Left forelimb (tissue), 1 donor: ENCODE measurements around the gene CIAO2A.
A peak's percentile ranks its signal among the peaks of the same experiment; 100 is the strongest.
"Not testable (repeated sequence)": the region's sequence is repeated elsewhere in the genome, so short reads cannot be mapped to it uniquely, and the experiment has no call there.

Experiments used
- DNase-seq: peaks from one replicate; pipeline ENCODE4 v3.0.0-alpha.2; 2018; ENCODE audit warnings: low spot score

Gene CIAO2A

DNA sequence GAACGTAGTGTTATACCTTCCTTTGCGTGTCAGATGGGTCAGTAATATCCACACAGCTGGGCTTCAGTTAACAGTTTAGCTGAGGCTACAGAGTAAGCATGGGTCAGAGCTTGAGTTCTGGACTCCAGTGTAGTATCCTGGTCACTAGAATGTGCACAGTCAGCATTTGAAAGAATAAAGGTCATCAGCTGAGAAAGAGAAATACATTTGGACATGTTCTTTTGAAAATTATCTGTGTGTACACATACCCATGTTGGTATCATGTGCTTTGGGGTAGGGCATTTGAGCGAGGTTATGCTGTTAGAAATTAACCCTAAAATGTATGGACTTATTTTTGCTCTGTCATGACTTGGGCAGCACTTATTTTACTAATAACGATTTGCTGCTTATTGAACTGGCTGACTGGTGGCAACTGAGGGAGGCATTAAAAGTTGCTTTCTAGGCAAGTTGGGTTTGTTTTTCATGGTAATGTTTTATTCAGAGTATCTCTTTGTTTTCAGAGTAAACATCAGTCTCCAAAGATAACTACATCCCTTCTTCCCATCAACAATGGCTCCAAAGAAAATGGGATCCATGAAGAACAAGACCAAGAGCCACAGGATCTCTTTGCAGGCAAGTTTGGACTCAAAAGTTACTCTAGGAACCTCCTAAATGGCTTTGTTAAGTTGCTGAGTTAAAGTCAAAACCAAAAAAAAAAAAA is 18.6 kb upstream of the CIAO2A start:
- no peak for DNase-seq

DNA sequence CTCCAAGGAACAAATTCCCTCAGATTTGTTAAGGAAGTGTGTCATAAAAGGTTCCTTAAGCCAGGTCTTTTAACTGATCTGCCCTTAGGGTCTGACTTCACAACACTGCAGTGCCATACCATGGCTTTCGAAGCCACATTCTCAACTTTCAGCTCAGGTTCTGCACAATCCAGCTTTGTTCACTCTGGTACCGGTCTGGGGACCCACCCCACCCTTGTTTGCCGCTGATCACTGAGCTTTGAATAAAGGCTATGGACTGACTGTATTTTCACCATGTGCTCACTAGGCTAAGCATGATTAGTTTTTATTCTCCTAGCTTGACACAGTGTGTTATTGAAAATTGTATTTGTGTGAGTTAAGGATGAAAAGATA is 18.0 kb upstream of the CIAO2A start:
- no peak for DNase-seq

DNA sequence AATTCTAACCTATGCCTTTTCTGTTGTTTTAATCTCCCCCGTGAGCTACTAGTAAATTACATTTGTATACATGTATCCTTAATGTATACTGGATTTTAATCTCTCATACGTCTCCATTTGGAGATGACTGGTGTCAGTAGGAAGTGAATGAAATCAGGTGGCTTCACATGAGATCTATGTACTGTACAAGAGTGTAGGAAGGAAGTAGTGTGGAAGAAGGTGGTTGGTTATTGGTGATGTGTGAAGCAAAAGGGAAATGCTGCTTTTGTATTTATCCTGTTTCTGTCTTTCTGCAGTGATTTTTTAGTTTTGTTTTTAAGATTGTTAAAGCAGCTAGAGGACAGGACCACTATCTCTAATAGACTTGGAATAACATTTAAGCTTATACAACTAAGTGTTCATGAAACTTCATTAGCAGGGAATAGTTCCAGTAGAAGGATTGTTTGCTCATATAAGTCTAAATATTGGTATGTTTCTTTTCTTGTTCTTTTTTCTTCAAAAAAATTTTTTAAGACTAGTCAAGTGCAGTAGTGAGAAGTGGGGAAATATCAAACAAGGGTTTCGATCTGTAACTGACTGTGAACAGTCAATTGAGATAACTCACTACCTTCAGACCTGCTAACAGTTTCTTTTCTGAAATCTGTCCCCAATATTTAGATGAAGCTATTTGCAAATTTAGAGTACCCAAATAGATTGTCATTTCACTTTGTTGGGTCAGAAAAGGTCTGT is 17.5 kb upstream of the CIAO2A start:
- no peak for DNase-seq

DNA sequence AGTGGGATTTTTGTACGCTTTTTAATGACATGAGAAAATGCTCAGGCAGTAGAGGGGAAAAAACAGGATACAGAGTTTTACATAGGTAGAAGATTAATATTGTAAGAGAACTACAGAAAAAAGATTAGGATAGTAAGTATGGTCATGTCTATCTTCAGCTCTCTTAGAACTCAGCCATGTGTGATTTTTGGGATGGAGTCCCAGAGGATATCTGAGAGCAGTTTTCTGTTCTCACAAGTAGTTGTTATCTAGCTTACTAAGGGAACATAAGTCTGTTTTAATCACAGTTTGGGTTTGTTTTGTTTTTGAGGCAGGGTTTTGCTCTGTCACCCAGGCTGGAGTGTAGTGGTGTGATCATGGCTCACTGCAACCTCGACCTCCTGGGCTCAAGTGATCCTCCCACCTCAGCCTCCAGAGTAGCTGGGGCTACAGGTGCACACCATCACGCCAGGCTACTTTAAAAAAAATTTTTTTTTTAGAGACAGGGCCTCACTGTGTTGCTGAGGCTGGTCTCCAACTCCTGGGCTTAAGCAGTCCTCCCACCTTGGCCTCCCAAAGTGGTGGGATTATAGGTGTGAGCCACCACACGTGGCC is 16.6 kb upstream of the CIAO2A start:
- DNase-seq = not testable (repeated sequence)

DNA sequence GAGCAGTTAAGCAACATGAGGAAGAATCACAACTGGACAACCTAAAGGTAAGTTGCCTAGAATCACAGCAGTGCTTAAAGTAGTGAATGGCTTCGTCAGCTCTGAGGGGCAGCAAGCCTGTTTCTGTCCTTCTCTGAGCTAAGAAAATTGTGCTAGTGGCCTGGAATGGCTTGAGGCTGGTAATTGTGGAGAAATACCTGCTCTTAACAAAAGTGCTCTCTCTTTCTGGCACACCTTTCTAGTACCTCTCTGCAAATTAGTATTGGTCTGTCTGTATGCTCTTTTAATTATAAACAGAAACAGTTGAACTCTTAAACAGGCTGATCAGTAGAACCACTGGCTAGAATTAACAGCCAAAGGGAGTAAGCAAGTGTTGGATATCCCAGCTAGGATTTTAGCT is 13.7 kb upstream of the CIAO2A start:
- DNase-seq = no peak

DNA sequence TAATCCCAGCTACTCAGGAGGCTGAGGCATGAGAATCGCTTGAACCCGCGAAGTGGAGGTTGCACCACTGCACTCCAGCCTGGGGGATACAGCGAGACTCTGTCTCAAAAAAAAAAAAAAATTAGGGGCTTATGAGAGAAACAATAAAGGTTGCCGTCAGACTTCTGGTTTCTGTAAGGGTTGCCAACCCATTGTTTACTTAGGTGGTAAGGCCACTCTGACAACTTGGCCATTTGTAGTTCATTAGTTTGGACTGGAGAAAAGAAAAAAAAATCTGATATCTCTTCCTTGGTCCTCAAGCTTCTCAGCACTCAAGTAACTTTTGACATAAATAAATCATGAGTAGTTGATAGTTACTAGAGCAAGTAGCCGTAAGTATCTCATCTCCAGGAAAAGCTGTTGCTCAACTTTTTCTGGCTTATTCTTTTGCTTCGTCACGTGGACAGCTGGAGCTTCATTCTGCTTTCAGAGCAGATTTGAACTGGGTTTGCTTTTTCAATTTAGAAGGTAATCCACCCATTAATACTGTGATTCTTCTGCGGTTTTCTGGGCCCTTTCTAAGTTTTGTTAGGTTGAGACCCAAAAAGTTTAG is 11.6 kb upstream of the CIAO2A start:
- DNase-seq = no peak

DNA sequence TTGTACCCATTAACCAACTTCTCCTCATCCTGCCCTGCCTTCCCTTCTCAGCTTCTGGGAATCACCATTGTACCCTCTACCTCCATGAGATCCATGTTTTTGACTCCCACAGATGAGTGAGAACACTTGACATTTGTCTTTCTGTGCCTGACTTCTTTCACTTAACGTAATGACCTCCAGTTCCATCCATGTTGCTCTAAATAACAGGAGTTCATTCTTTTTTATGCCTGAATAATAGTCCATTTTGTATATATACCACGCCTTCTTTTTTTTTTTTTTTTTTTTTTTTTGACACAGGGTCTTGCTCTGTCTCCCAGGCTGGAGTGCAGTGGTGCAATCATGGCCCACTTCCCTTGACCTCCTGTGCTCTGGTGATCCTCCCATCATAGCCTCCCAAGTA is 8.9 kb upstream of the CIAO2A start:
- no peak for DNase-seq

DNA sequence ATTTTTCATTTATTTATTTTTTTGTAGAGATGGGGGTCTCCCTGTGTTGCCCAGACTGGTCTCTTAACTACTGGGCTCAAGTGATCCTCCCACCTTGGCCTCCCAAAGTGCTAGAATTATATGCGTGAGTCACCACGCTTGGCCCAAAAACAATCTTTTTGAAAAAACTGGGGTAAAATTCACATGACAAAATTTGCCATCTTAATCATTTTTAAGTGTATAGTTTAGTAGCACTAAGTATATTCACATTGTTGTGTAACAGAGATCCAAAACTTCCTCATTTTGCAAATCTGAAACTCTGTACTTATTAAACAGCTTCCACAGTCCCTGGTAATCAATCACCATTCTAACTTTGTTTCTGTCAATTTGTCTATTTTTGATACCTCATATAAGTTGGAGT is 7.3 kb upstream of the CIAO2A start:
- no peak for DNase-seq

DNA sequence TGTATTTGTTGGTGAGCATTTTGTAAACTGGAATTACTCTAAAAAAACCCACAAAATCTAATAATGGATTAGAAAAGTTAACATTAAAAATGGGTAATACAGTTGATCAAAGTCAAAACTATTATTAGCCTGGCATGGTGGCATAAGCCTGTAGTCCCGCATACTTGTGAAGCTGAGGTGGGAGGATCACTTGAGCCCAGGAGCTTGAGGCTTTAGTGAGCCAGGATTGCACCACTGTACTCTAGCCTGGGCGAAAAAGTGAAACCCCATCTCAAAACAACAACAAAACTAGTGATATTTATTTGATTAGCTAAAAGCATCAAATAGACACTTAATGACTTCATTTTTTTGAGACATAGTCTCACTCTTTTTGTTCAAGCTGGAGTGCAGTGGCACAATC is 5.7 kb upstream of the CIAO2A start:
- no peak for DNase-seq

DNA sequence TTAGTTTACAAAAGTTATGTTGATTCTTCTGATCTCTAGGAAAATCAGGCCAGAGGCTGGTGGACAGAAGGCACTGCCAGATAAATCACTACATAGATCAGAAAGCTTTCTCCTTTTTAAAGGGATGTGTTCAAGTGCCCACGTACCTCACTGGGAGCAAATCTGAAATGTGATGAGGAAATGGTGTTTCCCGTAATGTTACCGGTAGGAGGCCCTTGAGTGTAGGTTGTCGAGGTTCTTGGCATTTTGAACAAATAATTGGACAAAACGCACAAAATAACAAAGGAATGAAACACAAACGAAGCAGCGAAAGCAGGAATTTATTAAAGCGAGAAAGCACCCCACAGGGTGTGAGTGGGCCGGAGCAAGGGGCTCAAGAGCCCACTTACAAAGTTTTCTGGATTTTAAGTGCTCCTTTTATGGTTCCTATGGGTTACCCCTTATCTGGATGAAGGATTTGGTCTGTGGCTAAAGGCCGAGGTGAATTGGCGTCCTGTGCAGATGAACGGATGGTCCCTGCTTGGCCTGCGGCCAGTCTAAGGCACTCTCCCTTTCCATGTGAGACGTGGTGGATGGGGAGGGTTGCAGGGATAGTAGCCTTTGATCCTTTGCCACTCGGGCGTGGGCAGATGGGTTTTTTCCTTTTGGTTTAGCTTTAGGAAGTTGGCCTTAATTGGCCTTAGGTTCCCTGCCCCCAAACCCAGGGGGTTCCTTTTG is 3.2 kb upstream of the CIAO2A start:
- no peak for DNase-seq

DNA sequence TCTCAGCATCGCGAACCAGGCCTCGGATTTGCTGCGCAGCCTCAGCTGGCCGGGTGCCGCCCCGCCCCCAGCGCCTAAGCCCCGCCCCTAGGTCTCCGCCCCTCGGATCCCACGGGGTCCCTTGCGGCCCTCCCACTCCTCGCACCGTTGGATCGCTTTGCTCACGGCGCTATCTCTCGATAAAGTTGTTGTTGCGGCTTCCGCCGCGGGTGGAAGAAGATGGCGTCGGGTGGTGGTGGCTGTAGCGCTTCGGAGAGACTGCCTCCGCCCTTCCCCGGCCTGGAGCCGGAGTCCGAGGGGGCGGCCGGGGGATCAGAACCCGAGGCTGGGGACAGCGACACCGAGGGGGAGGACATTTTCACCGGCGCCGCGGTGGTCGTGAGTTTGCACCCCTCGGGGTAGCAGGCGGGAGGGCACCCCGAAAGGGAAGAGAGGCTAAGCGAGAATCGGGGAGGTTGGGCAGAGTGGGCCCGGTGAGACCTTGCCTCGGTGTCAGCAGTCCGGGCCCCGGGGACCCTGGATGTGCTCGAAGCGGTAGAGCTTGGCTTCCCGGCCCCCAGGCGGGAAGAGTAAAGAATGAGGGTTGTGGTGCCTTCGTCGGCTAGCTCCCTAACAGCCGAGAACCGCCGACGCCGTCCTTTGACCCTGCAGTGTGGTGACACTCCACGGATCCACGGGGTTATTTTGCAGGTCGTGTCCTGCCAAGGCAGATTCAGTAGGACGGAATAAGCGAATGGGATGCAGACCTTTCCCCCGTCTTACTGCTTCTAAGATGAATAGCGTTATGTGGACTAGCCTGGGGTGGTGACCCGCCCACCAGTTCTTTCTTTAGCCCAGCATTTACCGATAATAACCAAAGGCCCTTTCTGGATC is 2.4 kb upstream of the CIAO2A start, which contains the start of gene SNX1:
Gene SNX1 (plus strand): TSS at position 188 of the 873 bp plus-strand sequence. CDS start 32 bp downstream, at position 220.
- peak; percentile 98 for DNase-seq

DNA sequence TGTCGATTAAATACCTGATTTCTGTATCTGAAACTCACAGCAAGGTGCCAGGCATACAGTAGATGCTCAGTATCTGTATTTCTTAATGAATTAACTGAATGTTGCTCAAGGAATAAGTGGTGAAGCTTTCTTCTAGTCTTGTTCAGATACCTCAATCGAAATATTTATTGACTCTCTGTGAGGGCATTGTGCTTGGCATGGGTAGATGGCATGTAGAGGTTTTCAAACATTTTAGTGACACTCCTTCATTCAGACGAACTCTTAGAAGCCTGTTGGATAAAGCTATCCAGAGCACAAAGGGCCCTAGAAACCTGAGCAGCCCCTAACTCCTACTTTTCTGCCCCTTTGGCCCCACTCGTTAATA is 1.8 kb upstream of the CIAO2A start:
- DNase-seq = no peak

DNA sequence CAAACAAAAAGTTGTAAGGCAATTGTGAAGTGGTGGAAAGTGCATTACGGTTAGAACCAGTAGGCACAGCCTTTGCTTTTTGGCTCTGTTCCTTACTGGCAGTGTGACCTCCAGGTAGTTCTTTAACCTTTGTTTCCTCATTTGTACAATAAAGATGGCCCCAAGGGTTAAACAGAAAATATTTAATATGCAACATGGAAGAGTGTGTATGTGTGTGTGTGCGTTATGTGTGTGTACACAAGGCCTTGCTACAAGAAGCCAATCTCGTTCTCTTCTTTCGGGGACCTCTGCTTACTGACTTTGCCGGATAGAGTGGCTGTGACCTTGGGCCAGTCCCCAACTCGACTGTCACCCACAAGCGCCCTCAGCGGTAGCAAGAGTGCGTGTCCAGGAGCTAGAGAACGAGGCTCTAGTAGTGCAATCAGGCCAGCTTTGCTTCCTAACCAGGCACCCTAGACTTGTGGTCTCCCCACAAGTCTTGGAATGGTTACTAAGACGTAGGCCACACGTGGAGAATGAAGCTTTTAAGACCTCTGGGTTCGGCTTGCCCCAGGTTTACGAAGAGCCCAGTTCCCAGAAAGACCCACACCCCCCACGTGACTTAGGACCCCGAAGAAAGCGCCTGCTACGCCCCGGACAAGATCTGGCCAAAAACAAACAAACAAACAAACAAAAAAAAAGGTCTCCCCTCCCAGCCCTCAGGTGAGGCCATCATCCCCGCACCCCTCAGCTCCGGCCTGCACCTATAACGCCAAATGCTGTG is 593 bp downstream of the CIAO2A start:
- DNase-seq = no peak

DNA sequence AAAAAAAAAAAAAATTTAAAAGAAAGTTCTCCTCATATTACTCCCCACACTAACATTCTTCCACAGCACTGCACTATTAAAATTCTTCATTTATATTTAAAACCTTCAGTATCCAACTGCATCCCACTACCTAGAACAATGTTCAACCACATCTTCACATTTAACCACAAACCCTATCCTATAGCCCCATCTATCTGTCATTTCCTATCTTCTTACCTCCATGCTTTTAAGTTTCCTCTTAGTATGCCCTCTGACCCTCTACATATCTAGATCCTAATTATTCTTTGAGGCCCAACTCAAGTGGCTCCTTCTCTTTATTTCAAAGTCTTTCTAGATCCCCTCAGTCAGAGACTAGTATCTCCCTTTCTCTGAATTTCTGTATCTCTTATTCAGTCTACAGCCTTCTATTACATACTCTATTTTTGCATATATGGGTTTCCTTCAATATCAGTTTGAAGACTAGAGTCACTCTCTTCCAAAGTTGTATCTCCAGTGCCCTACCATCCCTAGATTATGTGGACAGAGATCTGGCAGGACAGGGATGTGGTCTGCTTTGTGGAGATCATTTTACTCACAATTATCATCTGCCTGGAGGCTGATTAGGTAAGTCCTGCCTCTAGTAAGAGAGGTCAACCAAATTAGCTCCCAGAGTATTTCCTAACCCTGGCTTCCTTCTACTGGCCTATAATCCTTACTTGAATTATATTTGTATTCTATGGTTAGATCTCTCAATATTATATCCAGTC is 1.4 kb downstream of the CIAO2A start:
- no peak for DNase-seq

DNA sequence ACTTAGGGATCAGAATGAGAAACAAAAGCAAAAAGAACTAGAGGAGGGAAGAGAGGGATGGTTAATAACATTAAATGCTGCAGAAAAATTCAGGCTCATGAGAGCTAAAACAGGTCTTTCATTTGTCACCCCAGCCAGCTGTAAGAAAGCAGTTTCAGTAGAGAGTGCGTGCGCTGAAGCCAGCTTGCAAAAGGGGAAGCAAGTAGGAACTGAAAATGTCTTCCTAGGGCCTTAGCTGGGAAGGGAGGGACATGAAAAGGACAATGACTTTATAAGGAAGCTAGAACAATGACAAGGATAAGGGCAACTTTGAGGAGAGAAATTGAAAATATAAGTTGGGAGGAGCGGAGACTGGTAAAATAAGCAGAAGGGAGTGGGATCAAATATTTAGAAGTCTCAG is 3.1 kb downstream of the CIAO2A start:
- no peak for DNase-seq

DNA sequence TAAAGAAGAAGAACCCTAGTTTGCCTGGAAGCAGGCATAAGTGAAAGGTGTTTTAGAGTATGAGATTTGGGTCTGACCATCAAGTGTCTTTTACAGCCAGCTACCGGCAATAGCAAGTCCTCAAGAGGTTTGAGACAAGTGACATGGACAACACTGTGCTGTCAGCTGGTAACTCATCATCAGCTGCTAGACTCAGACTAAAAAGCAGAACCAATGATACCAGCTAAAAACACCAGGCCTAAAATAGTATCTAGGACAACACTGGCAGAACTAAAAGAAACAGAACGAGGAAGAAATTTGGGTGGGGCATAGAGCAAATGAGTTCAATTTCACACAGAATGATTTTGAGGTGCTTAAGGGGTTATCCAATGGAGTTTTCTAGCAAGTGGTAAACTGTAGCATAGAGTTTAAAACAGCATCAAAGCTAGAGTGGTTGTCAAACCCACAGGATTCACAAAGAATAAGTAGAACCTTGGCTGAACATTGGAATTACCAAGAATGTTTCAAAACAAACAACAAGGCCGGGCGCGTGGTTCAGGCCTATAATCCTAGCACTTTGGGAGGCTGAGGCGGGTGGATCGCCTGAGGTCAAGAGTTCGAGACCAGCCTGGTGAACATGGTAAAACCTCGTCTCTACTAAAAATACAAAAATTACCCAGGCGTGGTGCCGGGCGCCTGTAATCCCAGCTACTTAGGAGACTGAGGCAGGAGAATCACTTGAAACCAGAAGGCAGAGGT is 3.9 kb downstream of the CIAO2A start:
- DNase-seq = no peak

DNA sequence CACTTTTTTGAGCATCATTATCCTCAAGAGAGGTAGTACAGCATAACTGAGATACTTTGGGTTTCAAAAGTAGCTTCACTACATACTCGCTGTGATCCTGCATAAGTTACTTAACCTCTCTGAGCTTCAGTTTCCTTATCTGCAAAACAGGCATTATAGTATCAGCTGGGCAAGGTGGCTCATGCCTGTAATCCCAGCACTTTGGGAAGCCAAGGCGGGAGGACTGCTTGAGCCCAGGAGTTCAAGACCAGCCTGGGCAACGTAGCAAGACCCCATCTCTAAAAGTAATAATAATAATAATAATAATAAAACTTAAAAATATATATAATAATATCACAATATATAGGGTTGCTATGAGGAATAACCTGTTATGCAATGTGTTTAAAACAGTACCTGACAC is 10.9 kb downstream of the CIAO2A start:
- no peak for DNase-seq

DNA sequence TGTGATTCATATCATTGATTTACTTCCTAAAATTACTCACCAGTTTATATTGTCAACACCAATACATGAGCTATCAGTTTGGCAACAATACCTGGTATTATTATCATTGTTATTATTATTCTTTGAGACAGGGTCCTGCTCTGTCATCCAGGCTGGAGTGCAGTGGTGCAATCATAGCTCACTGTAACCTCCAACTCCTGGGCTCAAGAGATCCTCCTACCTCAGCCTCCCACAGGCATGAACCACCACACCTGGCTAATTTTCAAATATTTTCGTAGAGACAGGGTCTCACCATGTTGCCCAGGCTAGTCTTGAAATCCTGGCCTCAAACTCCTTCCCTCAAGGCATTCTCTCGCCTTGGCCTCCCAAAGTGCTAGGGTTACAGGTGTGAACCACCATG is 20.1 kb downstream of the CIAO2A start:
- not testable (repeated sequence) for DNase-seq

DNA sequence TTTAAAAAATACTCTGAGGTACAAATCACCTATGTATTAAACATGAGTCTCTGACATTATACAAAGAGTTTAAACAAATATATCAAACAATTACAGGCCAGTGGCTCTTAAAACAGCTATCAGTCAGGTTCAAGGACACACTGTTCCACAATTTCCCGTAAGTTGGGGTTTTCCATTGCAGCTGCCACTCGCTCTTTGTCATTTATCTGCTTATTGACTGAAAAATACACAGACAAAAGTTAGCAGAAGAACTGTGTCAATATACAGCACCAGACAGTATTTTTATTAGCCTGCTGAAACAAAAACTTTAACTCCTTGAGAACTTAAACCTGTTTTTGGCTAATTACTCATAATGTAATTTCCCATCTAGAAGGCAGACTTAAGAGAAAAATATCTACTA is 20.8 kb downstream of the CIAO2A start:
- DNase-seq = no peak
